K562 (cell line): ENCODE data around the gene MYO15B. TPM values are rescaled to one million over a fixed set of nuclear protein-coding genes. Genes with fewer than 3 reads are reported as not detected.

Source experiments
- CHD4 ChIP-seq: fragments of 200-600 bp; sonication (generic); IDR thresholded peaks from 3 replicates; pipeline ENCODE4 v1.6.1; 2012; ENCODE audit warnings: low read depth, mild to moderate bottlenecking, mixed read lengths, low read length, inconsistent platforms; ENCODE audit not compliant: insufficient read depth, insufficient replicate concordance, poor library complexity, severe bottlenecking
- HCFC1 ChIP-seq: IDR thresholded peaks from 2 replicates; pipeline ENCODE4 v1.6.1; 2012; ENCODE audit warnings: low read depth, low read length, improper control_type of control experiment
- HDAC2 ChIP-seq: fragments of 450-650 bp; IDR thresholded peaks from 2 replicates; pipeline ENCODE4 v1.6.1; 2016; ENCODE audit warnings: mild to moderate bottlenecking
- KLF6 ChIP-seq: fragments of 250-450 bp; sonication (Bioruptor Pico); IDR thresholded peaks from 2 replicates; pipeline ENCODE4 v1.4.0; 2020; ENCODE audit warnings: mild to moderate bottlenecking, moderate library complexity, borderline replicate concordance
- L3MBTL2 ChIP-seq: fragments of 450-650 bp; IDR thresholded peaks from 2 replicates; pipeline ENCODE4 v1.6.1; 2016; ENCODE audit warnings: mild to moderate bottlenecking, moderate library complexity
- MCM2 ChIP-seq: fragments of 450-650 bp; IDR thresholded peaks from 2 replicates; pipeline ENCODE4 v1.6.1; 2017; ENCODE audit warnings: low read depth, mild to moderate bottlenecking
- MYC ChIP-seq, 2 experiments: fragments of 250-450 bp in 1 of 2; sonication (Bioruptor Pico) in 1 of 2; IDR thresholded peaks; 2 replicates each; pipeline versions ENCODE4 v1.5.1 to v1.6.1; 2012 to 2021; ENCODE audit warnings: low read depth in 2 of 2, borderline replicate concordance in 1 of 2, improper control_type of control experiment in 1 of 2, low read length in 1 of 2, mild to moderate bottlenecking in 1 of 2, moderate library complexity in 1 of 2
- SMARCA4 ChIP-seq: fragments of 450-650 bp; IDR thresholded peaks from 2 replicates; pipeline ENCODE4 v1.6.1; 2016
- TOE1 ChIP-seq, 2 experiments: fragments of 450-650 bp in 1 of 2; sonication (generic) in 1 of 2; formaldehyde crosslinking in 1 of 2; IDR thresholded peaks; 2 replicates each; pipeline versions ENCODE4 v1.7.1 to v1.8.0; 2016 to 2022; ENCODE audit warnings: borderline replicate concordance in 2 of 2, mild to moderate bottlenecking in 2 of 2, antibody characterized with exemption in 1 of 2, inconsistent platforms in 1 of 2, low read depth in 1 of 2, missing genetic modification reagents in 1 of 2, moderate library complexity in 1 of 2
- TRIM28 ChIP-seq: fragments of 450-650 bp; IDR thresholded peaks from 2 replicates; pipeline ENCODE4 v1.6.1; 2017
- ZFX ChIP-seq: sonication (generic); formaldehyde crosslinking; IDR thresholded peaks from 2 replicates; pipeline ENCODE4 v1.8.0; 2022; ENCODE audit warnings: mild to moderate bottlenecking, missing genetic modification reagents, moderate library complexity
- ZNF24 ChIP-seq: fragments of 450-650 bp; IDR thresholded peaks from 2 replicates; pipeline ENCODE4 v1.6.1; 2016
- ZNF311 ChIP-seq: fragments of 250-450 bp; sonication (Bioruptor Pico); IDR thresholded peaks from 2 replicates; pipeline ENCODE4 v1.4.0; 2020; ENCODE audit warnings: mild to moderate bottlenecking, moderate library complexity
- polyA plus RNA-seq, 8 experiments: library from polyadenylated mRNA; depleted of rRNA in 4 of 8; stranded (reverse) in 5 of 8; unstranded in 3 of 8; fragments of >200 nt; fragmentation: Nextera tagmentation in 2 of 8; fragmentation: Illumina TruSeq in 1 of 8; extraction: Ambion mirVana in 2 of 8; extraction: Trizol in 1 of 8; gene quantifications; 2 replicates each; pipeline versions ENCODE4 v1.2.1 to v1.2.3, GENCODE V29; 2011 to 2014; ENCODE audit warnings: inconsistent platforms in 1 of 8, missing spikeins in 1 of 8
- total RNA-seq, 7 experiments: library from RNA; depleted of rRNA in 6 of 7; stranded (reverse); fragments of >200 nt in 6 of 7; fragmentation: Illumina TruSeq in 2 of 7; extraction: Trizol in 2 of 7; gene quantifications; 2 replicates each; pipeline versions ENCODE4 v1.2.1 to v1.2.3, GENCODE V29; 2011 to 2021; ENCODE audit warnings: low replicate concordance in 1 of 7
- TF ChIP-seq, protein P1 (sequence below), 2 experiments: fragments of 450-650 bp in 1 of 2; sonication (generic) in 1 of 2; formaldehyde crosslinking in 1 of 2; IDR thresholded peaks; 2 replicates each; pipeline versions ENCODE4 v1.7.1 to v1.9.0; 2016 to 2022; ENCODE audit warnings: inconsistent platforms in 1 of 2, mild to moderate bottlenecking in 1 of 2, missing genetic modification reagents in 1 of 2
- TF ChIP-seq, protein P2 (sequence below): sonication (generic); formaldehyde crosslinking; IDR thresholded peaks from 2 replicates; pipeline ENCODE4 v1.8.1; 2023; ENCODE audit warnings: mild to moderate bottlenecking, missing genetic modification reagents

The MYO15B gene
- total and polyA plus RNA-seq, 9 of the 15 experiments (the other 6 are each of a cell fraction or from before 2014, with no cell fraction given) = 0.05 to 3.1 (median 0.83) TPM; not detected in 2

DNA sequence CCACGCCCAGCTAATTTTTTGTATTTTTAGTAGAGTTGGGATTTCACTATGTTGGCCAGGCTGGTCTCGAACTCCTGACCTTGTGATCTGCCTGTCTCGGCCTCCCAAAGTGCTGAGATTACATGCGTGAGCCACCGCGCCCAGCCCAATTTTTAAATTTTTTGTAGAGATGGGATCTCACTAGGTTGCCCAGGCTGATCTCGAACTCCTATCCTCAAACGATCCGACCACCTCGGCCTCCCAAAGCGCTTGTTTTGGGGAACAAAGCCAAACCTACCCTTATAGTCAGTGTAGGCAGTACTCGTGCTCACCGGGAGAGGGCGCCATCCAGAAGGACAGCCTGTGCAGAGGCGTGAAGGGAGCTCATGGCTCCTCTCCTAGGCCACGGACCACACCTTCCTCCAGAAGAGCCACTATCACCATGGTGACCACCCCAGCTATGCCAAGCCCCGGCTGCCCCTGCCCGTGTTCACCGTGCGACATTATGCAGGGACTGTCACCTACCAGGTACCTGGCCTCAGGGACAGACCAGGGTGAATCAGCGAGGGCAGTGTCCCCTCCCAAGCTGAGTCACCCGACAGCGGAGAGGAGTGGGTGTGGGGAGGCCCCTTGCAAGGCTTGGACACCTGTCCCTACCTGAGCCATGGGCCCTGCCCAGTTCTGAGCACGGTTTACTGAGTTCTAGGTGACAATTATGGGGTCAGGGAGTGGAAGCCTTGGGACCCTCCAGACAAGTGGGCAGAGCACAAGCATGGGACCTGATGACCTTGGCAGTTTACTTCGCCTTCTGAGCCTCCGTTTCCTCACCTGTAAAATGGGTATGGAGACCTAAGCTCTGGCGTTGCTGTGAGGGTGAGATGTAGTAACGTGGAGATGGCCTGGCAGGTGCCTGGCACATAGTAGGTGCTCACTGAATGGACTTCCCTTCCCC is 13.7 kb downstream of the MYO15B start (continued):
- TF ChIP-seq, protein P1, sequence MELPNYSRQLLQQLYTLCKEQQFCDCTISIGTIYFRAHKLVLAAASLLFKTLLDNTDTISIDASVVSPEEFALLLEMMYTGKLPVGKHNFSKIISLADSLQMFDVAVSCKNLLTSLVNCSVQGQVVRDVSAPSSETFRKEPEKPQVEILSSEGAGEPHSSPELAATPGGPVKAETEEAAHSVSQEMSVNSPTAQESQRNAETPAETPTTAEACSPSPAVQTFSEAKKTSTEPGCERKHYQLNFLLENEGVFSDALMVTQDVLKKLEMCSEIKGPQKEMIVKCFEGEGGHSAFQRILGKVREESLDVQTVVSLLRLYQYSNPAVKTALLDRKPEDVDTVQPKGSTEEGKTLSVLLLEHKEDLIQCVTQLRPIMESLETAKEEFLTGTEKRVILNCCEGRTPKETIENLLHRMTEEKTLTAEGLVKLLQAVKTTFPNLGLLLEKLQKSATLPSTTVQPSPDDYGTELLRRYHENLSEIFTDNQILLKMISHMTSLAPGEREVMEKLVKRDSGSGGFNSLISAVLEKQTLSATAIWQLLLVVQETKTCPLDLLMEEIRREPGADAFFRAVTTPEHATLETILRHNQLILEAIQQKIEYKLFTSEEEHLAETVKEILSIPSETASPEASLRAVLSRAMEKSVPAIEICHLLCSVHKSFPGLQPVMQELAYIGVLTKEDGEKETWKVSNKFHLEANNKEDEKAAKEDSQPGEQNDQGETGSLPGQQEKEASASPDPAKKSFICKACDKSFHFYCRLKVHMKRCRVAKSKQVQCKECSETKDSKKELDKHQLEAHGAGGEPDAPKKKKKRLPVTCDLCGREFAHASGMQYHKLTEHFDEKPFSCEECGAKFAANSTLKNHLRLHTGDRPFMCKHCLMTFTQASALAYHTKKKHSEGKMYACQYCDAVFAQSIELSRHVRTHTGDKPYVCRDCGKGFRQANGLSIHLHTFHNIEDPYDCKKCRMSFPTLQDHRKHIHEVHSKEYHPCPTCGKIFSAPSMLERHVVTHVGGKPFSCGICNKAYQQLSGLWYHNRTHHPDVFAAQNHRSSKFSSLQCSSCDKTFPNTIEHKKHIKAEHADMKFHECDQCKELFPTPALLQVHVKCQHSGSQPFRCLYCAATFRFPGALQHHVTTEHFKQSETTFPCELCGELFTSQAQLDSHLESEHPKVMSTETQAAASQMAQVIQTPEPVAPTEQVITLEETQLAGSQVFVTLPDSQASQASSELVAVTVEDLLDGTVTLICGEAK (IDR thresholded peaks at IDR 0.05) = no peak
- TF ChIP-seq, protein P1 (CRISPR knock-in tag; IDR thresholded peaks at IDR 0.05) = no peak
- TF ChIP-seq MYC (IDR thresholded peaks at IDR 0.05; ENCODE audit: low read depth, low read length) (peak; percentile 68), MYC (CRISPR knock-in tag; IDR thresholded peaks at IDR 0.05; ENCODE audit: borderline replicate concordance, low read depth) (no peak), CHD4 (no peak), ZNF311 (no peak), HCFC1 (peak; percentile 28; the same call in 1 of the 2 replicates), MCM2 (no peak), ZFX (CRISPR knock-in tag) (peak; percentile 31; the same call in 1 of the 2 replicates), SMARCA4 (peak; percentile 28; the same call in 1 of the 2 replicates), TRIM28 (no peak), L3MBTL2 (peak; percentile 70), TOE1 (IDR thresholded peaks at IDR 0.05; ENCODE audit: borderline replicate concordance) (0 out of 2 replicates have a peak, but pooled peaks have one; percentile 30), TOE1 (CRISPR knock-in tag; IDR thresholded peaks at IDR 0.05; ENCODE audit: borderline replicate concordance, low read depth) (no peak), ZNF24 (no peak), HDAC2 (peak; percentile 17; the same call in 1 of the 2 replicates), KLF6 (CRISPR knock-in tag) (no peak)
- TF ChIP-seq, protein P2, sequence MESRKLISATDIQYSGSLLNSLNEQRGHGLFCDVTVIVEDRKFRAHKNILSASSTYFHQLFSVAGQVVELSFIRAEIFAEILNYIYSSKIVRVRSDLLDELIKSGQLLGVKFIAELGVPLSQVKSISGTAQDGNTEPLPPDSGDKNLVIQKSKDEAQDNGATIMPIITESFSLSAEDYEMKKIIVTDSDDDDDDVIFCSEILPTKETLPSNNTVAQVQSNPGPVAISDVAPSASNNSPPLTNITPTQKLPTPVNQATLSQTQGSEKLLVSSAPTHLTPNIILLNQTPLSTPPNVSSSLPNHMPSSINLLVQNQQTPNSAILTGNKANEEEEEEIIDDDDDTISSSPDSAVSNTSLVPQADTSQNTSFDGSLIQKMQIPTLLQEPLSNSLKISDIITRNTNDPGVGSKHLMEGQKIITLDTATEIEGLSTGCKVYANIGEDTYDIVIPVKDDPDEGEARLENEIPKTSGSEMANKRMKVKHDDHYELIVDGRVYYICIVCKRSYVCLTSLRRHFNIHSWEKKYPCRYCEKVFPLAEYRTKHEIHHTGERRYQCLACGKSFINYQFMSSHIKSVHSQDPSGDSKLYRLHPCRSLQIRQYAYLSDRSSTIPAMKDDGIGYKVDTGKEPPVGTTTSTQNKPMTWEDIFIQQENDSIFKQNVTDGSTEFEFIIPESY (CRISPR knock-in tag) = peak; percentile 44; the same call in 1 of the 2 replicates
